Measurements from ENCODE around the gene EIF4EBP2.

Gene EIF4EBP2

GRCh38 chr10:70433581-70434280, 29.8 kb downstream of the EIF4EBP2 start:
- DNase-seq: peak; percentile 26

GRCh38 chr10:70435241-70436085, 31.5 kb downstream of the EIF4EBP2 start:
- no peak for DNase-seq

- DNase-seq: no peak
These were observed 33.8 kb downstream of the EIF4EBP2 start for GRCh38 chr10:70437721-70438120.

GRCh38 chr10:70440296-70441160, 36.6 kb downstream of the EIF4EBP2 start:
- DNase-seq: no peak

- no peak for DNase-seq
These were observed 37.4 kb downstream of the EIF4EBP2 start, which contains the start of gene NODAL for GRCh38 chr10:70441161-70441894. TSS of gene NODAL (minus strand) at chr10:70441681. CDS start at chr10:70441667, 14 bp downstream.

- no peak for DNase-seq
These were observed 38.0 kb downstream of the EIF4EBP2 start for GRCh38 chr10:70441895-70442309.

- DNase-seq: no peak
These were observed 38.5 kb downstream of the EIF4EBP2 start for GRCh38 chr10:70442332-70442988.

- no peak for DNase-seq
These were observed 40.8 kb downstream of the EIF4EBP2 start for GRCh38 chr10:70444744-70445143.

- DNase-seq: no peak
These were observed 42.0 kb downstream of the EIF4EBP2 start for GRCh38 chr10:70445718-70446657.

- no peak for DNase-seq
These were observed 44.3 kb downstream of the EIF4EBP2 start for GRCh38 chr10:70448236-70448635.

- no peak for DNase-seq
These were observed 51.3 kb downstream of the EIF4EBP2 start for GRCh38 chr10:70455213-70455630.

- no peak for DNase-seq
These were observed 52.2 kb downstream of the EIF4EBP2 start for GRCh38 chr10:70456164-70456563.

- DNase-seq: no peak
These were observed 53.9 kb downstream of the EIF4EBP2 start for GRCh38 chr10:70457759-70458305.

- peak; percentile 22 for DNase-seq
These were observed 54.5 kb downstream of the EIF4EBP2 start for GRCh38 chr10:70458329-70459060.

GRCh38 chr10:70459061-70459773, 55.3 kb downstream of the EIF4EBP2 start:
- no peak for DNase-seq

GRCh38 chr10:70459774-70460490, 56.0 kb downstream of the EIF4EBP2 start:
- DNase-seq: no peak

- no peak for DNase-seq
These were observed 57.7 kb downstream of the EIF4EBP2 start for GRCh38 chr10:70461397-70462348.
